Activated CD8-positive, alpha-beta T cell treated with anti-CD3 and anti-CD28 coated beads for 36 hours (primary cell): ENCODE data around the gene LRMDA. TPM values are rescaled to one million over a fixed set of nuclear protein-coding genes. Genes with fewer than 3 reads are reported as not detected.

Experiments
- ATAC-seq: fragments of 200-7000 bp; cut with Tn5 transposase; one replicate; pipeline ENCODE4 v1.10.0; 2021; ENCODE audit warnings: mild to moderate bottlenecking, moderate library complexity
- CTCF ChIA-PET: fragments of 350-600 bp; sonication (Branson Sonifier 250); formaldehyde crosslinking; loops from one replicate; lab custom pipeline; 2021; ENCODE audit warnings: antibody characterized with exemption; lab: Charles Lee
- POLR2A ChIA-PET: fragments of 350-600 bp; sonication (Branson Sonifier 250); formaldehyde crosslinking; loops from one replicate; lab custom pipeline; 2021; ENCODE audit warnings: antibody characterized with exemption; lab: Charles Lee
- DNase-seq: peaks from one replicate; pipeline ENCODE4 v3.0.0-alpha.2; 2020
- H3K27ac Mint-ChIP-seq: one replicate; pipeline ENCODE4 v1.8.0; 2021; ENCODE audit warnings: mild to moderate bottlenecking, mixed read lengths
- H3K27me3 Mint-ChIP-seq: one replicate; pipeline ENCODE4 v1.8.0; 2021; ENCODE audit warnings: mixed read lengths
- H3K36me3 Mint-ChIP-seq: one replicate; pipeline ENCODE4 v1.8.0; 2021; ENCODE audit warnings: low read depth, mixed read lengths
- H3K4me1 Mint-ChIP-seq: one replicate; pipeline ENCODE4 v1.8.0; 2021; ENCODE audit warnings: low read depth, mixed read lengths
- H3K4me3 Mint-ChIP-seq: one replicate; pipeline ENCODE4 v1.8.0; 2021; ENCODE audit warnings: mild to moderate bottlenecking, moderate library complexity, mixed read lengths
- H3K9me3 Mint-ChIP-seq: one replicate; pipeline ENCODE4 v1.8.0; 2021; ENCODE audit warnings: mixed read lengths
- intact Hi-C: fragments of 100-400 bp; cut with micrococcal nuclease; formaldehyde crosslinking; loops from one replicate; pipeline ENCODE4 v1.10.0; 2022
- total RNA-seq, 2 experiments: library from RNA; stranded (reverse); gene quantifications; one replicate each; pipeline ENCODE4 v1.2.3, GENCODE V29; 2021
- TF ChIP-seq, protein P1 (sequence below): fragments of 200-600 bp; IDR thresholded peaks from one replicate; pipeline ENCODE4 v1.8.0; 2022; ENCODE audit warnings: antibody characterized with exemption, mild to moderate bottlenecking

The LRMDA gene
- total RNA-seq, 2 experiments from 2014 or later = not detected

- Mint-ChIP-seq H3K36me3 (no peaks in the 10 kb centered on the region), H3K9me3 (no peaks in the 10 kb centered on the region), H3K4me3 (no peak overlapping the region), H3K27me3 (peaks cover 2% of the 10 kb centered on the region), H3K4me1 (no peaks in the 10 kb centered on the region), H3K27ac (no peak overlapping the region)
- no peak for ATAC-seq
- ChIA-PET CTCF (no interaction called here), POLR2A (no interaction called here)
- intact Hi-C loops = no loop called here
- TF ChIP-seq, protein P1, sequence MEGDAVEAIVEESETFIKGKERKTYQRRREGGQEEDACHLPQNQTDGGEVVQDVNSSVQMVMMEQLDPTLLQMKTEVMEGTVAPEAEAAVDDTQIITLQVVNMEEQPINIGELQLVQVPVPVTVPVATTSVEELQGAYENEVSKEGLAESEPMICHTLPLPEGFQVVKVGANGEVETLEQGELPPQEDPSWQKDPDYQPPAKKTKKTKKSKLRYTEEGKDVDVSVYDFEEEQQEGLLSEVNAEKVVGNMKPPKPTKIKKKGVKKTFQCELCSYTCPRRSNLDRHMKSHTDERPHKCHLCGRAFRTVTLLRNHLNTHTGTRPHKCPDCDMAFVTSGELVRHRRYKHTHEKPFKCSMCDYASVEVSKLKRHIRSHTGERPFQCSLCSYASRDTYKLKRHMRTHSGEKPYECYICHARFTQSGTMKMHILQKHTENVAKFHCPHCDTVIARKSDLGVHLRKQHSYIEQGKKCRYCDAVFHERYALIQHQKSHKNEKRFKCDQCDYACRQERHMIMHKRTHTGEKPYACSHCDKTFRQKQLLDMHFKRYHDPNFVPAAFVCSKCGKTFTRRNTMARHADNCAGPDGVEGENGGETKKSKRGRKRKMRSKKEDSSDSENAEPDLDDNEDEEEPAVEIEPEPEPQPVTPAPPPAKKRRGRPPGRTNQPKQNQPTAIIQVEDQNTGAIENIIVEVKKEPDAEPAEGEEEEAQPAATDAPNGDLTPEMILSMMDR = no peak
- no peak for DNase-seq
Measured at GRCh38 chr10:75623310-75624093, 192.1 kb downstream of the LRMDA start.

DNA sequence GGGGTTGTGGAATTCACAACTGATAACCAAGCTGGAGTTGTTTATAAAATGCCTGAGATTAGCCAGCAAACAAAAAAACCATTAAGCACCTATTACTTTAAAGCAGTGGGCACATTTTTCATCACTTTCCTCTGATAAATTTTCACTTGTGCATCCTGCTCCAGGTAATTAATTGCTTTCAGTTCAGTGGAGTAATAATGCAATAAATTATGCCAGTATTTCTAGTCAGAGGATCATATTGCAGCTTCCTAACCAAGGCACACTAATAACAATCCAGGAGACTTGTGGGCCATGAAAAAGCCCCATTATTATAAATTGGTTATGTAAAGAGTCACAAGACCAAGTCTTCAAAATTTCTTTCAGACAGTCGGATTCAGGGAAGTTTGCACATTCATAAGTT is 193.2 kb downstream of the LRMDA start:
- DNase-seq (no peak), ATAC-seq (no peak)
- intact Hi-C loops = no loop called here
- POLR2A ChIA-PET = no interaction called here
- H3K27me3 Mint-ChIP-seq = peaks cover 2% of the 10 kb centered on the region
- CTCF ChIA-PET = no interaction called here
- H3K9me3 Mint-ChIP-seq = no peaks in the 10 kb centered on the region
- H3K27ac Mint-ChIP-seq = no peak overlapping the region
- no peak overlapping the region for H3K4me3 Mint-ChIP-seq
- TF ChIP-seq, protein P1 = no peak
- no peaks in the 10 kb centered on the region for H3K36me3 Mint-ChIP-seq
- H3K4me1 Mint-ChIP-seq = no peaks in the 10 kb centered on the region

DNA sequence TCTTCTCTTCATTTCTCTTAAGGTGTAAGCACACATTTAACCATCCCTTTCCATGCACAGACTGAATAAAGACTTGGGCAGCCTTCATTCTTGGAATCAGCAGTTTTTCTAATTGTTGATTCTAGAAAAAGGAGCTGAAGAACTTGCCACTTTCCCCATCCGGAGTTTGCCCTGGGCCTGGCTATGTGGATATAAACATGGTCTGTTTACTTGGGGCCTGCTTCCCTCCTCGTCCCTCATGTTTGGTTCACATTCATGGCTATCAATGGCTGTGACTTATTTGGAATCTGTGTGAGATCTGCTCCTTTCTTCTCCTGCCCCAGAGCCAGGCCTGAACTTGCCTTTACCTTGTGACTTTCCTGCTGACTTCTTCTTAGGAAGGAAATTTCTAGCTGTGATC is 199.3 kb downstream of the LRMDA start:
- TF ChIP-seq, protein P1 = no peak
- H3K4me3 Mint-ChIP-seq = no peak overlapping the region
- no peaks in the 10 kb centered on the region for H3K36me3 Mint-ChIP-seq
- ATAC-seq (no peak), DNase-seq (no peak)
- no peak overlapping the region for H3K27ac Mint-ChIP-seq
- POLR2A ChIA-PET = interaction anchor here (1.0 kb wide), 1 partner anchor 20 kb away, joined by 3 read pairs; no protein-coding TSS in a partner anchor
- CTCF ChIA-PET = no interaction called here
- H3K4me1 Mint-ChIP-seq = no peaks in the 10 kb centered on the region
- H3K27me3 Mint-ChIP-seq = no peaks in the 10 kb centered on the region
- intact Hi-C loops = no loop called here
- H3K9me3 Mint-ChIP-seq = no peaks in the 10 kb centered on the region

- Mint-ChIP-seq H3K36me3 (no peaks in the 10 kb centered on the region), H3K9me3 (no peaks in the 10 kb centered on the region), H3K27ac (no peak overlapping the region), H3K4me3 (no peak overlapping the region), H3K27me3 (peaks cover 3% of the 10 kb centered on the region), H3K4me1 (no peaks in the 10 kb centered on the region)
- intact Hi-C loops = no loop called here
- DNase-seq (no peak), ATAC-seq (no peak)
- ChIA-PET CTCF (no interaction called here), POLR2A (no interaction called here)
- TF ChIP-seq, protein P1 = no peak
Measured at GRCh38 chr10:75632805-75633462, 201.5 kb downstream of the LRMDA start.

- intact Hi-C loops = no loop called here
- Mint-ChIP-seq H3K4me1 (no peaks in the 10 kb centered on the region), H3K27me3 (peaks cover 3% of the 10 kb centered on the region), H3K9me3 (no peaks in the 10 kb centered on the region), H3K4me3 (no peak overlapping the region), H3K27ac (no peak overlapping the region), H3K36me3 (no peaks in the 10 kb centered on the region)
- CTCF ChIA-PET = no interaction called here
- DNase-seq (no peak), ATAC-seq (no peak)
- POLR2A ChIA-PET = no interaction called here
- TF ChIP-seq, protein P1 = no peak
Measured at GRCh38 chr10:75633568-75633967, 202.1 kb downstream of the LRMDA start.
